Trophoblast cell (in vitro differentiated cells and primary cell): ENCODE data around the gene MBD3L2B.

Experiments used
- DNase-seq, 2 donors: peaks; one replicate each; pipeline ENCODE4 v3.0.0-alpha.2; 2016
- H2AFZ ChIP-seq: 2 replicates; pipeline ENCODE4 v1.6.1; 2013; ENCODE audit warnings: low read length, moderate library complexity, mild to moderate bottlenecking; ENCODE audit not compliant: insufficient read depth, poor library complexity
- H2AK5ac ChIP-seq: 2 replicates; pipeline ENCODE4 v1.6.1; 2013; ENCODE audit warnings: mild to moderate bottlenecking, low read length
- H2BK120ac ChIP-seq: 2 replicates; pipeline ENCODE4 v1.6.1; 2013; ENCODE audit warnings: low read length, mild to moderate bottlenecking, moderate library complexity; ENCODE audit not compliant: insufficient read depth, poor library complexity
- H2BK12ac ChIP-seq: 2 replicates; pipeline ENCODE4 v1.6.1; 2013; ENCODE audit warnings: mild to moderate bottlenecking, low read length, moderate library complexity
- H2BK5ac ChIP-seq: 2 replicates; pipeline ENCODE4 v1.6.1; 2013; ENCODE audit warnings: low read length, low read depth, moderate library complexity, mild to moderate bottlenecking; ENCODE audit not compliant: poor library complexity
- H3K14ac ChIP-seq: 2 replicates; pipeline ENCODE4 v1.6.1; 2013; ENCODE audit warnings: mild to moderate bottlenecking, low read length
- H3K18ac ChIP-seq: 2 replicates; pipeline ENCODE4 v1.6.1; 2013; ENCODE audit warnings: mild to moderate bottlenecking, low read length
- H3K23ac ChIP-seq: 2 replicates; pipeline ENCODE4 v1.6.1; 2013; ENCODE audit warnings: low read length
- H3K27ac ChIP-seq: 2 replicates; pipeline ENCODE4 v1.5.1; 2013; ENCODE audit warnings: low read depth, mild to moderate bottlenecking, inconsistent platforms, low read length, moderate library complexity
- H3K27me3 ChIP-seq: 2 replicates; pipeline ENCODE4 v1.6.1; 2013; ENCODE audit warnings: inconsistent platforms, mild to moderate bottlenecking, low read length, moderate library complexity; ENCODE audit not compliant: insufficient read depth
- H3K36me3 ChIP-seq, 2 experiments: 1 replicate in 1 of 2; 2 replicates in 1 of 2; pipeline ENCODE4 v1.6.1; 2013; ENCODE audit warnings: low read length in 2 of 2, mild to moderate bottlenecking in 2 of 2, moderate library complexity in 1 of 2; ENCODE audit not compliant: insufficient read depth in 2 of 2, control insufficient read depth in 1 of 2
- H3K4ac ChIP-seq: 2 replicates; pipeline ENCODE4 v1.6.1; 2013; ENCODE audit warnings: low read depth, mild to moderate bottlenecking, low read length, moderate library complexity
- H3K4me1 ChIP-seq, 2 experiments: 1 replicate in 1 of 2; 2 replicates in 1 of 2; pipeline ENCODE4 v1.6.1; 2013; ENCODE audit warnings: low read length in 2 of 2, mild to moderate bottlenecking in 2 of 2, moderate library complexity in 1 of 2; ENCODE audit not compliant: insufficient read depth in 2 of 2, control insufficient read depth in 1 of 2
- H3K4me2 ChIP-seq: 2 replicates; pipeline ENCODE4 v1.6.1; 2013; ENCODE audit warnings: inconsistent platforms, mild to moderate bottlenecking, low read length, moderate library complexity
- H3K4me3 ChIP-seq: 2 replicates; pipeline ENCODE4 v1.5.1; 2013; ENCODE audit warnings: mild to moderate bottlenecking, low read depth, low read length, inconsistent platforms
- H3K79me1 ChIP-seq: one replicate; pipeline ENCODE4 v1.6.1; 2013; ENCODE audit warnings: low read length
- H3K79me2 ChIP-seq: 2 replicates; pipeline ENCODE4 v1.6.1; 2013; ENCODE audit warnings: low read length, mild to moderate bottlenecking; ENCODE audit not compliant: control insufficient read depth, insufficient read depth, poor library complexity
- H3K9ac ChIP-seq: 2 replicates; pipeline ENCODE4 v1.6.1; 2013; ENCODE audit warnings: mild to moderate bottlenecking, low read length
- H3K9me3 ChIP-seq: 2 replicates; pipeline ENCODE4 v1.6.1; 2013; ENCODE audit warnings: low read depth, mild to moderate bottlenecking, control low read depth, inconsistent platforms, low read length; ENCODE audit not compliant: insufficient read depth
- H4K12ac ChIP-seq: 2 replicates; pipeline ENCODE4 v1.6.1; 2013; ENCODE audit warnings: low read depth, mild to moderate bottlenecking, low read length, moderate library complexity
- H4K8ac ChIP-seq: 2 replicates; pipeline ENCODE4 v1.6.1; 2013; ENCODE audit warnings: low read depth, mild to moderate bottlenecking, low read length, moderate library complexity
- H4K91ac ChIP-seq: one replicate; pipeline ENCODE4 v1.6.1; 2013; ENCODE audit warnings: low read depth, mild to moderate bottlenecking, low read length, moderate library complexity
- WGBS: extraction: QIAGEN DNeasy Blood & Tissue Kit; methylation state at CpG from one replicate; pipeline ENCODE4 v1.1.7; 2013; ENCODE audit warnings: missing lambda C conversion rate; ENCODE audit not compliant: insufficient read length, insufficient coverage; ENCODE audit errors: extremely low coverage; 5-methylcytosine and 5-hydroxymethylcytosine counted together

The MBD3L2B gene

DNA sequence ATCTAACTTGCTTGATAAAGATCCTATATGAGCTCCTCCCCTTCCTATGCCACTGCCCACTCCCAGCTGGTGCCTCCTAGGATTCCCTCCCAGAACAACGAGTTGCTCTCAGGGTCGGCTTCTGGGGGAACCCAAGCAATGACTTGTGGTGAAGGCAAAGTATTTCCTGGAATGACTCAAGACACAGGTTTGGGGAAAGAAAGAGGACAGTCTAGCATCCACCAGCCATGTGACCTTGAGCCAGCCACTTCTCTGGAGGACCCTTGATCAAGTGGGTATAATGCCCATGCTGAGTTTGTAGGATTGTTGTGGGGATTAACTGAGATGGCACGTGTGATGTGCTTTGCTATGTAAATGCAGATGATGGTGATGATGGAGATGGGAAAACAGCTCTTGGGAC, 33.0 kb downstream of the MBD3L2B start:
- no peak overlapping the region for H3K4ac ChIP-seq
- peaks cover 20% of the 10 kb centered on the region for H3K9me3 ChIP-seq
- H3K23ac ChIP-seq = no peak overlapping the region
- H3K14ac ChIP-seq = no peak overlapping the region
- H3K27me3 ChIP-seq = no peaks in the 10 kb centered on the region
- H3K9ac ChIP-seq = no peak overlapping the region
- no peak overlapping the region for H3K4me3 ChIP-seq
- H2AK5ac ChIP-seq = no peak overlapping the region
- WGBS = no CpG with 5 or more reads among the region's 3 CpGs
- no peak overlapping the region for H2BK5ac ChIP-seq
- no peak overlapping the region for H2BK12ac ChIP-seq
- no peaks in the 10 kb centered on the region for H3K79me1 ChIP-seq
- H4K12ac ChIP-seq = no peak overlapping the region
- no peaks in the 10 kb centered on the region for H3K4me1 ChIP-seq
- no peak overlapping the region for H2BK120ac ChIP-seq
- H4K8ac ChIP-seq = no peak overlapping the region
- no peak overlapping the region for H3K18ac ChIP-seq
- no peak overlapping the region for H4K91ac ChIP-seq
- no peak for DNase-seq
- no peak overlapping the region for H3K4me2 ChIP-seq
- H3K27ac ChIP-seq = no peak overlapping the region
- no peaks in the 10 kb centered on the region for H3K36me3 ChIP-seq
- no peaks in the 10 kb centered on the region for H3K79me2 ChIP-seq
- no peak overlapping the region for H2AFZ ChIP-seq

DNA sequence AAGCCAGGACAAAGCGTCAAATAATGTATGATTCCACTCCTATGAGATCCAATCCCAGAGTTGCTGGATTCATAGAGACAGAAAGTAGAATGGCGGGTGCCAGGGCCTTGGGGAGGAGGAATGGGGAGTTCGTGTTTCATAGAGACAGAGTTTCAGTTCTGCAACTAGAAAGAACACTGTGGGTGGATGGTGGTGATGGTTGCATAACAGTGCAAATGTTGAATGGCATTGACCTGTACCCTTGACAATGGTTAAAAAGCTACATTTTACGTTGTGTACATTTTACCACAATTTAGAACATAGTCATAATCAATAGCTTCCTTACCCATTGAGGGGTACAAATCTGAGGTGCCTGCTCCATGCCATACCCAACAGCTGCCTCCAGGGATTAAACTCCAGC, 33.4 kb downstream of the MBD3L2B start:
- DNase-seq = no peak
- H3K36me3 ChIP-seq = no peaks in the 10 kb centered on the region
- no peak overlapping the region for H3K27ac ChIP-seq
- H3K79me2 ChIP-seq = no peaks in the 10 kb centered on the region
- no peak overlapping the region for H2BK5ac ChIP-seq
- no peak overlapping the region for H3K4ac ChIP-seq
- H4K8ac ChIP-seq = no peak overlapping the region
- H3K23ac ChIP-seq = no peak overlapping the region
- no CpG with 5 or more reads among the region's 4 CpGs for WGBS
- H3K14ac ChIP-seq = no peak overlapping the region
- no peak overlapping the region for H3K4me2 ChIP-seq
- H4K91ac ChIP-seq = no peak overlapping the region
- H2BK120ac ChIP-seq = no peak overlapping the region
- H3K9me3 ChIP-seq = peaks cover 20% of the 10 kb centered on the region
- H4K12ac ChIP-seq = no peak overlapping the region
- H3K79me1 ChIP-seq = no peaks in the 10 kb centered on the region
- H3K4me3 ChIP-seq = no peak overlapping the region
- no peak overlapping the region for H3K18ac ChIP-seq
- H2BK12ac ChIP-seq = no peak overlapping the region
- no peaks in the 10 kb centered on the region for H3K4me1 ChIP-seq
- no peaks in the 10 kb centered on the region for H3K27me3 ChIP-seq
- H3K9ac ChIP-seq = no peak overlapping the region
- no peak overlapping the region for H2AK5ac ChIP-seq
- H2AFZ ChIP-seq = no peak overlapping the region

DNA sequence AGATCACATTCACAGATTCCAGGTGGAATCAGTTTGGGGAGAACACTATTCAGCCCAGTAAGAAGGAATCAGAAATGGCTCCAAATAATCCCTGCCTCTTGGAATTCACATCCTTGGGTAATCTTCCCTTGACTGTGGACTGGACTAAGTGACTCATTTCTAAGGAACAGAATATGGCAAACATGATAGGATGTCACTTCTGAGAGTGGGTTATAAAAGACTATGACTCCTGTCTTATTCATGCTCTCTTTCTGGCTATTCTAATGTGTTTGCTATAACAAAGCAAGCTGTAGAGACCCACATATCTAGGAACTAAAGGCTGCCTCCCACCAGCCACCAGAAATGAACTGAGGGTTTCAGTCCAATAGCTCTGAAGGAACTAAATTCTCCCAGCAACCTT, 37.8 kb downstream of the MBD3L2B start:
- no peaks in the 10 kb centered on the region for H3K79me2 ChIP-seq
- no peak overlapping the region for H3K23ac ChIP-seq
- H2BK5ac ChIP-seq = no peak overlapping the region
- no peak for DNase-seq
- no peak overlapping the region for H3K27ac ChIP-seq
- no peaks in the 10 kb centered on the region for H3K4me1 ChIP-seq
- no peak overlapping the region for H3K4ac ChIP-seq
- H3K18ac ChIP-seq = no peak overlapping the region
- H3K9me3 ChIP-seq = peaks cover 12% of the 10 kb centered on the region
- H3K4me2 ChIP-seq = no peak overlapping the region
- H3K9ac ChIP-seq = no peak overlapping the region
- H3K4me3 ChIP-seq = no peak overlapping the region
- no peak overlapping the region for H4K91ac ChIP-seq
- H2AFZ ChIP-seq = no peak overlapping the region
- no peaks in the 10 kb centered on the region for H3K27me3 ChIP-seq
- H4K12ac ChIP-seq = no peak overlapping the region
- H3K14ac ChIP-seq = no peak overlapping the region
- no peak overlapping the region for H2BK12ac ChIP-seq
- H3K36me3 ChIP-seq = no peaks in the 10 kb centered on the region
- no peak overlapping the region for H4K8ac ChIP-seq
- no peak overlapping the region for H2AK5ac ChIP-seq
- H3K79me1 ChIP-seq = no peaks in the 10 kb centered on the region
- H2BK120ac ChIP-seq = no peak overlapping the region

DNA sequence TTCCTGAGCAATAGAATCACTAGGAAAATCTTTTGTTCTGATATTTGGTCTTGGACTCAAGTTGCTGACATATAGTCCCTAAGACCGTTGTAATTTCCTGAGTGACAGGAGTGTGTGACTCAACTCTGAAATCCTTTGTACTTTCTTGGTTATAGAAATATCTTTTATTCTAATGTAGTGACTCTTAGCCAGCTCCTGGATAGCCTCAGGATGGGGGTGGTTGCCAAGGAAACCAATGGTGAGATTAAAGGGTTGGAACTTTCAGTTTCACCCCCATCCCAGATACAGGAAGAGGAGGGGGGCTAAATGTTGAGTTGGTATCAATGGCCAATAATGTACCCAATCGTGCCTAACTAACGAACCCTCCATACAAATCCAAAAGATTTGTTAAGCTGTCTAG, 41.8 kb downstream of the MBD3L2B start:
- Histone ChIP-seq H4K91ac (no peak overlapping the region), H3K4me2 (no peak overlapping the region), H2BK120ac (no peak overlapping the region), H2BK5ac (no peak overlapping the region), H3K36me3 (no peaks in the 10 kb centered on the region), H3K9me3 (peaks cover 9% of the 10 kb centered on the region), H3K79me1 (no peaks in the 10 kb centered on the region), H3K9ac (no peak overlapping the region), H2AFZ (no peak overlapping the region), H3K4ac (no peak overlapping the region), H3K79me2 (no peaks in the 10 kb centered on the region), H3K23ac (no peak overlapping the region), H3K4me1 (no peaks in the 10 kb centered on the region), H3K18ac (no peak overlapping the region), H4K8ac (no peak overlapping the region), H3K4me3 (no peak overlapping the region), H3K27me3 (no peaks in the 10 kb centered on the region), H2AK5ac (no peak overlapping the region), H2BK12ac (no peak overlapping the region), H3K14ac (no peak overlapping the region), H3K27ac (no peak overlapping the region), H4K12ac (no peak overlapping the region)
- DNase-seq = no peak
- WGBS = no CpG with 5 or more reads among the region's 3 CpGs

DNA sequence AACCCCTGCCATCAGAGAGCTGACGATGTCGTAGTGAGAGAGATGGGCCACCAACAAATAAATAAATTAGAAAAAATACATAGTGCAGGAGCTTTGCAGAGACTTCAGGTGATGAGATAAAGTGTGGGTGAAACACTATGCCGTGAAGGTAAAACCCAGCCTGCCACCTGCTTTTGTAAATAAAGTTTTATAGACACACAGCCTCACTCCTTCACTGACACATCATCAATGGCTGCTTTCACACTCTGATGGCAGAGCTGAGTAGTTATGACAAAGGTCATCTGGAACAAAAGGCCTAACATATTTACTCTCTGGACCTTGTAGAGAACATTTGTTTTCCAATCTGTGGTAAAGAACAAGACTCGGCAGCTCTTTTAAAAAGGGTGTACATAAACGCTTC, 45.0 kb downstream of the MBD3L2B start:
- H3K9ac ChIP-seq = no peak overlapping the region
- H4K8ac ChIP-seq = no peak overlapping the region
- H2AK5ac ChIP-seq = no peak overlapping the region
- no peak overlapping the region for H4K91ac ChIP-seq
- H3K14ac ChIP-seq = no peak overlapping the region
- H3K36me3 ChIP-seq = no peaks in the 10 kb centered on the region
- H3K27ac ChIP-seq = no peak overlapping the region
- H3K27me3 ChIP-seq = no peaks in the 10 kb centered on the region
- H3K79me1 ChIP-seq = no peaks in the 10 kb centered on the region
- no peak overlapping the region for H3K18ac ChIP-seq
- no peak overlapping the region for H2AFZ ChIP-seq
- no peak overlapping the region for H3K23ac ChIP-seq
- no peak overlapping the region for H3K4me2 ChIP-seq
- no peak overlapping the region for H2BK120ac ChIP-seq
- H3K79me2 ChIP-seq = no peaks in the 10 kb centered on the region
- H2BK12ac ChIP-seq = no peak overlapping the region
- no peak overlapping the region for H4K12ac ChIP-seq
- no peak overlapping the region for H3K4ac ChIP-seq
- no peak overlapping the region for H3K4me3 ChIP-seq
- DNase-seq = no peak
- H2BK5ac ChIP-seq = no peak overlapping the region
- no CpG with 5 or more reads among the region's 5 CpGs for WGBS
- peaks cover 17% of the 10 kb centered on the region for H3K9me3 ChIP-seq
- no peaks in the 10 kb centered on the region for H3K4me1 ChIP-seq
